Activated naive CD8-positive, alpha-beta T cell treated with anti-CD3 and anti-CD28 coated beads for 36 hours (primary cell): Measurements from ENCODE around the gene KRTAP19-4. TPM values are rescaled to one million over a fixed set of nuclear protein-coding genes. Genes with fewer than 3 reads are reported as not detected.
"Not testable (repeated sequence)": the region's sequence is repeated elsewhere in the genome, so short reads cannot be mapped to it uniquely, and the experiment has no call there.

Experiments
- DNase-seq: peaks from one replicate; pipeline ENCODE4 v3.0.0; 2021
- H3K27ac Mint-ChIP-seq: one replicate; pipeline ENCODE4 v1.8.0; 2022; ENCODE audit warnings: mild to moderate bottlenecking, moderate library complexity, mixed read lengths
- H3K27me3 Mint-ChIP-seq: one replicate; pipeline ENCODE4 v1.8.0; 2022; ENCODE audit warnings: mild to moderate bottlenecking, mixed read lengths
- H3K36me3 Mint-ChIP-seq: one replicate; pipeline ENCODE4 v1.8.0; 2021; ENCODE audit warnings: mild to moderate bottlenecking, mixed read lengths
- H3K4me1 Mint-ChIP-seq: one replicate; pipeline ENCODE4 v1.8.0; 2021; ENCODE audit warnings: mixed read lengths
- H3K4me3 Mint-ChIP-seq: one replicate; pipeline ENCODE4 v1.8.0; 2022; ENCODE audit warnings: mild to moderate bottlenecking, moderate library complexity, mixed read lengths
- H3K9me3 Mint-ChIP-seq: one replicate; pipeline ENCODE4 v1.8.0; 2022; ENCODE audit warnings: mixed read lengths
- total RNA-seq, 2 experiments: library from RNA; stranded (reverse); gene quantifications; one replicate each; pipeline ENCODE4 v1.2.3, GENCODE V29; 2021

The KRTAP19-4 gene
- total RNA-seq = not detected

DNA sequence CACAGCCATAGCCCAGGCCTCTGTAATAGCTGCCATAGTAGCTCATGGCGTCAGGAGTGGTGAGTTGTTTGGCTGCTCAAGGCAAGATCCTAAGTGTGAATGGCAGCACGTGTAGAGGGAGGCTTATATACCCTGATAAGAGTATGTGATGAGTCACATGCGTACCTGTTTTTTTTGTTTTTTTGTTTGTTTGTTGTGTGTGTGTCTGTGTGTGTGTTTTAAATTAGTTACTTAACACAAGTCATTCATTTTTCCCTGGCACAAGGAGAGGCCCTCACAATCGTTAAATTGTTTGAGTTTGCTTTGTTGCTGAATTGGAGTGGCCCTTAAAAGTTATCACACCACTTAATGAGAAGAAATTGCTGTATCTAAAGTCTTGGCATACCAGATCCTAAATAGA, at the start of gene KRTAP19-4:
KRTAP19-4 (minus strand) TSS at position 101 of the 400 bp plus-strand sequence; CDS start at position 46, 55 bp downstream.
- Mint-ChIP-seq H3K27ac (no peak within 1 kb of the TSS), H3K4me3 (no peak within 1 kb of the TSS), H3K27me3 (no peaks in the 10 kb centered on the region), H3K36me3 (no peaks in the 10 kb centered on the region), H3K4me1 (no peaks in the 10 kb centered on the region), H3K9me3 (no peaks in the 10 kb centered on the region)
- DNase-seq = no peak

DNA sequence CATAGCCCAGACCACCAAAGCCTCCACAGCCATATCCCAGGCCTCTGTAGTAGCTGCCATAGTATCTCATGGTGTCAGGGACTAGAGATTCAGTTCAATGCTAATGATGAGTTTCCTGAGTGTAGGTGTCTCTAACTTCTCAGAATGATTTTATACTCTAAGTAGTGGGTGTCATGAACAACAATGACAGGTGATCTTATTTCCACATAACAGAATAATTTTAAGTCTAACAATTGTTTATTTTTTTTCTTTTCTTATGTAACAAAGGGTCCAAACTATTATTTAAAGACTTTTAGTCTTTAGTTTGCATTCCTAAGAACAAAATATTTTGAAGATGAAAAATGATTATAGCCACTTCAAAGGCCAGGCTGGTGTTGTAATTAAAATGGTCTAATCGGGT, 44.8 kb upstream of the KRTAP19-4 start, which contains the start of gene KRTAP19-6:
KRTAP19-6 (minus strand) TSS at position 101 of the 400 bp plus-strand sequence; CDS start at position 70, 31 bp downstream.
- Mint-ChIP-seq H3K4me3 (no peak within 1 kb of the TSS), H3K27ac (no peak within 1 kb of the TSS), H3K4me1 (no peaks in the 10 kb centered on the region), H3K27me3 (no peaks in the 10 kb centered on the region), H3K9me3 (peaks cover 7% of the 10 kb centered on the region), H3K36me3 (no peaks in the 10 kb centered on the region)
- no peak for DNase-seq

- Mint-ChIP-seq H3K4me1 (no peaks in the 10 kb centered on the region), H3K9me3 (peaks cover 1% of the 10 kb centered on the region), H3K27me3 (peaks cover 12% of the 10 kb centered on the region), H3K4me3 (no peak overlapping the region), H3K27ac (no peak overlapping the region), H3K36me3 (no peaks in the 10 kb centered on the region)
- DNase-seq = no peak
Observed at GRCh38 chr21:30518876-30519275, 21.9 kb upstream of the KRTAP19-4 start.

DNA sequence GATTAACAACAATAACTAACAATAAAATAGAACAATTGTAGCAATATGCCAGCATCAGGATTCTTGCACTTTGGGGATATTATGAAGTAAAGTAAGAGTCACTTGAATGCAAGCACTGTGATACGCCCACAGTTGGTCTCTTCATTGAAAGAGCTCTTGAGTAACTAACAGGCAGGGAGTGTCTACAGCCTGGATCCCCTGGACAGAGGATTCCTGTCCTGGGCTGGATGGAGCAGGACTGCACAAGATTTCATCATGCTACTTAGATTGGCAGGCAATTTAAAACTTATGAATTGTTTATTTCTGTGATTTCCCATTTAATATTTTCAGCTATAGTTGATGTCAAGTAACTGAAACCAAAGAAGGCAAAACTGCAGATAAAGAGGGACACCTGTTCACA, 18.7 kb upstream of the KRTAP19-4 start:
- no peaks in the 10 kb centered on the region for H3K36me3 Mint-ChIP-seq
- H3K4me1 Mint-ChIP-seq = no peaks in the 10 kb centered on the region
- peaks cover 1% of the 10 kb centered on the region for H3K9me3 Mint-ChIP-seq
- DNase-seq = no peak
- no peak overlapping the region for H3K4me3 Mint-ChIP-seq
- no peak overlapping the region for H3K27ac Mint-ChIP-seq
- peaks cover 12% of the 10 kb centered on the region for H3K27me3 Mint-ChIP-seq

- peaks cover 16% of the 10 kb centered on the region for H3K27me3 Mint-ChIP-seq
- H3K4me3 Mint-ChIP-seq, H3K27ac Mint-ChIP-seq, H3K4me1 Mint-ChIP-seq, H3K36me3 Mint-ChIP-seq, H3K9me3 Mint-ChIP-seq, DNase-seq: not testable (repeated sequence)
Observed at GRCh38 chr21:30505621-30506205, 8.7 kb upstream of the KRTAP19-4 start.

- Mint-ChIP-seq H3K4me3 (no peak within 1 kb of the TSS), H3K36me3 (no peaks in the 10 kb centered on the region), H3K27me3 (peaks cover 9% of the 10 kb centered on the region), H3K9me3 (no peaks in the 10 kb centered on the region), H3K4me1 (no peaks in the 10 kb centered on the region), H3K27ac (no peak within 1 kb of the TSS)
- no peak for DNase-seq
Observed at GRCh38 chr21:30502041-30502440, 5.1 kb upstream of the KRTAP19-4 start, which contains the start of gene KRTAP19-5. Gene KRTAP19-5, minus strand, starts transcription at chr21:30502141. Its CDS starts 51 bp downstream, at chr21:30502090.

DNA sequence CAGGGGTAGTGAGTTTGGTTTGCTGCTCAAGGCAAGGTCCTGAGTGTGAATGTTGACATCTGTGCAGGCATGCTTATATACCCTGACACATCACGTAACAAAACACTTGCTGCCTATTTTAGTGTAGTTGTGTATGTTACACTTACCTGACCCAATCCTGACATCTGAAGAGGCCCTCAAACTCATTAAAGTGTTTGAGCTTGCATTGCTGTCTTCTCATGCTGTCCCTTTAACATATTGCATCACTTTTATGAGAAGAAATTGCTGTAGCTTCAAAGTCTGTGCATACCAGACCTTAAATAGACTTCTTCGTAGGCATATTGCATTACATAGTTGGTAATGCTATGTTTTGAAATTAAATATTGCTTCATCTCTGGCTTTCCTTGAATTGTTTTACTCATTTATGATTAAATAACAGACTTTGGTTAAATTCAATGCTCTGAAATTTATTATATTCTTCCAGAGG, 5.0 kb downstream of the KRTAP19-4 start, which contains the start of gene KRTAP19-3:
KRTAP19-3 (minus strand) TSS at position 51 of the 466 bp plus-strand sequence. CDS start 56 bp downstream, outside the sequence.
- Mint-ChIP-seq H3K4me1 (no peaks in the 10 kb centered on the region), H3K36me3 (no peaks in the 10 kb centered on the region), H3K27ac (no peak within 1 kb of the TSS)

DNA sequence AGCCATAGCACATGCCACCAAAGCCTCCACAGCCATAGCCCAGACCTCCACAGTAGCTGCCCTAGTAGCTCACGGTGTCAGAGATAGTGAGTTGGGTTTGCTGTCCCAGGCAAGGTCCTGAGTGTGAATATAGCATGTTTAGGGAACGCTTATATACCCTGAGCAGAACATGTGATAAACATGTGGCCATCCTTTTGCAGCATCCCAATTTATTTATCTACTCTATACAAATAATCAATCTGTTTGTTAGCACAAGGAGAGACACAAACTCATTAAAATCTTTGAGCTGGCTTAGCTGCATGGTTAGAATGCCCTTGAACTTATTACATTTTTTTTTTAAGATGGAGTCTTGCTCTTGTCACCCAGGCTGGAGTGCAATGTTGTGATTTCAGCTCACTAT, 9.6 kb downstream of the KRTAP19-4 start, which contains the start of gene KRTAP19-2:
KRTAP19-2 (minus strand) TSS at position 101 of the 400 bp plus-strand sequence; CDS start at position 13, 88 bp downstream.
- Mint-ChIP-seq H3K4me3 (no peak within 1 kb of the TSS), H3K36me3 (no peaks in the 10 kb centered on the region), H3K27me3 (no peaks in the 10 kb centered on the region), H3K4me1 (no peaks in the 10 kb centered on the region), H3K9me3 (peaks cover 10% of the 10 kb centered on the region), H3K27ac (no peak within 1 kb of the TSS)
- no peak for DNase-seq

More for the DNA sequence above, 5.0 kb downstream of the KRTAP19-4 start, which contains the start of gene KRTAP19-3:
- no peak within 1 kb of the TSS for H3K4me3 Mint-ChIP-seq
- no peaks in the 10 kb centered on the region for H3K27me3 Mint-ChIP-seq
- H3K9me3 Mint-ChIP-seq = peaks cover 2% of the 10 kb centered on the region
- DNase-seq = no peak

DNA sequence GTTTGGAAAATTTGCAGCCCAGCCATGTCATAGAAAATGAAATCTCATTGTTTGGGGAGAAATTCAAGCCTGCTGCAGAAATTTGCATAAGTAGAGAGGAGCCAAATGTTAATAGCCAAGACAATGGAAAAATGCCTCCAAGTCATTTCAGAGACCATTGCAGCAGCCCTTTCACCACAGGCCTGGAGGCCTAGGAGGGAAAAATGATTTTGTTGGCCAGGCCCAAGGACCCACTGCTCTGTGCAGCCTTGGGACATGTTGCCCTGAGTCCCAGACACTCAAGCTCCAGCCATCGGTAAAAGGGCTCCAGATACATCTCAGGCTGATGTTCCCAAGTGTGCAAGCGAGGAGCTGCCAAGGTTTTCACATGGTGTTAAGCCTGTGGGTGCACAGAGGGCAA, 10.8 kb downstream of the KRTAP19-4 start:
- H3K36me3 Mint-ChIP-seq = no peaks in the 10 kb centered on the region
- no peaks in the 10 kb centered on the region for H3K4me1 Mint-ChIP-seq
- H3K27ac Mint-ChIP-seq = no peak overlapping the region
- peaks cover 2% of the 10 kb centered on the region for H3K27me3 Mint-ChIP-seq
- H3K9me3 Mint-ChIP-seq = peaks cover 10% of the 10 kb centered on the region
- DNase-seq = no peak
- H3K4me3 Mint-ChIP-seq = no peak overlapping the region

DNA sequence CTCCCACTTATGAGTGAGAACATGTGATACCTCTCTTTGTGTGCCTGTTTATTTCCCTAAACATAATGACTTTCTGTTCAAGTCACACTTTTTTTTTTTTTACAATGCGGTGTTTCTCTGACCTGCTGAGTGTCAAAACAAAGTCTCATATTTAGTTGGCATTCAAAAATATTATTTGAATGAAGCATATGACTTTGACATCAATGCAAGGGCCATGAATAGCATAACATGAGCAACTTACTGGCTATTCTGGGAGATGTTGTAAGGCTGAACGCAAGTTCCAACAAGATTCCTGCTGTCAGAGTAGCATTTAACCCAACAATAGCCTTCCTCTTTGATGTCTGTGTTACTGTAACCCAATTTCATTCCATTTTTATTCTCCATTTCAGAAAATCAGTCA, 14.8 kb downstream of the KRTAP19-4 start:
- Mint-ChIP-seq H3K36me3 (no peaks in the 10 kb centered on the region), H3K27ac (no peak overlapping the region), H3K9me3 (peaks cover 10% of the 10 kb centered on the region), H3K4me1 (no peaks in the 10 kb centered on the region), H3K4me3 (no peak overlapping the region), H3K27me3 (peaks cover 6% of the 10 kb centered on the region)
- DNase-seq = no peak

DNA sequence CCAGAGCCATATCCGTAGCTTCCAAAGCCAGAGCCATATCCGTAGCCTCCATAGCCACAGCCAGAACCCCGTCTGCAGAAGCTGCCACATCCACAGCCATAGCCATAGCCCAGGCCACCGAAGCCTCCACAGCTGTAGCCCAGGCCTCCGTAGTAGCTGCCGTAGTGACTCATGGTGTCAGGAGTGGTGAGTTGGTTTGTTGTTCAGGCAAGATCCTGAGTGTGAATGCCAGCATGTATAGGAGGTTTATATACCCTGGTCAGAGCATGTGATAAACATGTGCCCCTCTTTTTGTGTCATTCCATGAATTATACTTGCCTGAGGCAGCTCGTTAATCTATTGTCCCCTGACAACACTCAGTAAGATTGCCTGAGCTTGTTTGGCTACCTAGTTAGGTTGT, 16.8 kb downstream of the KRTAP19-4 start, which contains the start of gene KRTAP19-1:
KRTAP19-1 (minus strand) TSS at position 223 of the 400 bp plus-strand sequence; CDS start at position 173, 50 bp downstream.
- H3K27ac Mint-ChIP-seq = no peak within 1 kb of the TSS
- no peak within 1 kb of the TSS for H3K4me3 Mint-ChIP-seq
- no peaks in the 10 kb centered on the region for H3K4me1 Mint-ChIP-seq
- DNase-seq = no peak
- H3K27me3 Mint-ChIP-seq = peaks cover 6% of the 10 kb centered on the region
- no peaks in the 10 kb centered on the region for H3K36me3 Mint-ChIP-seq
- H3K9me3 Mint-ChIP-seq = peaks cover 1% of the 10 kb centered on the region

GRCh38 chr21:30479259-30479658, 17.7 kb downstream of the KRTAP19-4 start:
- Mint-ChIP-seq H3K4me1 (no peaks in the 10 kb centered on the region), H3K9me3 (no peaks in the 10 kb centered on the region)

DNA sequence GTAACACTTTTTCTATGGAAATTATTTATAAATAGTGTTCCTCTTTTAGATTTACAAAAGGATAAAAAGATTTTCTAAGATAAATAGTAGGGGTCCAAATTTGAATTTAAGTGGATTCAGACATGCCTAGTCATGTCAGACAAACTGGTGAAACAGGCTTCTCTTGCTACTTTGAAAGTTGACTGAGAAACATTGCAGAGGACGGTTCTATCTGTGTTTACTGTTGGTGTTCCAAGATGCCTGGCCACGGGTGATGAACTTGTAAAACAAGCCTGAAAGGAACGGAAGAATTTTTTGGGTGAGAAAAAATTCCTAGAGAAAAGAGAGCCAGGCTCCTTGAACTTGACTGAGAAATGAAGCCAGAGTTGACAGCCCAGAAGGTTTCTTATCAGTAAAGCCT, 19.0 kb downstream of the KRTAP19-4 start:
- no peak overlapping the region for H3K4me3 Mint-ChIP-seq
- no peaks in the 10 kb centered on the region for H3K4me1 Mint-ChIP-seq
- H3K36me3 Mint-ChIP-seq = no peaks in the 10 kb centered on the region
- no peak for DNase-seq
- H3K9me3 Mint-ChIP-seq = no peaks in the 10 kb centered on the region
- H3K27me3 Mint-ChIP-seq = peaks cover 11% of the 10 kb centered on the region
- H3K27ac Mint-ChIP-seq = no peak overlapping the region

More at GRCh38 chr21:30479259-30479658, 17.7 kb downstream of the KRTAP19-4 start:
- Mint-ChIP-seq H3K4me3 (no peak overlapping the region), H3K27me3 (peaks cover 6% of the 10 kb centered on the region), H3K27ac (no peak overlapping the region), H3K36me3 (no peaks in the 10 kb centered on the region)
- DNase-seq = no peak

- Mint-ChIP-seq H3K27me3 (peaks cover 15% of the 10 kb centered on the region), H3K4me3 (no peak overlapping the region), H3K4me1 (no peaks in the 10 kb centered on the region), H3K36me3 (no peaks in the 10 kb centered on the region), H3K9me3 (no peaks in the 10 kb centered on the region), H3K27ac (no peak overlapping the region)
- DNase-seq = no peak
Observed at GRCh38 chr21:30468900-30469714, 27.9 kb downstream of the KRTAP19-4 start.

DNA sequence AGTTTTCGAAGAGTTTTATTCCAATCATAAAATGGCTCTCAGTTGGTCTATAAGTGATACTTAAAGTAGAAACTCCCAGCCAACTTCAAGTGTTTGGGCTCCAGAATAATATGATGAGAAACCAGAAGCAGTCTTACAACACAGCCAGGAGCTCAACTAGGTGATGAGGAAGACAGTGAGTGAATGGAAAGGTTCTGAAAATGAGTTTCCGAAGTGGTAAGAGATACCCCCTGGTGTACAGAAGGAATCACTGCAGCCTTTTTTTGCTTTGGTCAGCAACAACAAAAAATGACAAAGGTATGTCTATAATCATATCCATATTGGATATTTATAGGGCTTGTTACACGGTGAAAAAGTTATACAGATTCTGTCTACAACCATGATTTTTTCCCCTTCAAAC, 33.3 kb downstream of the KRTAP19-4 start:
- Mint-ChIP-seq H3K36me3 (no peaks in the 10 kb centered on the region), H3K4me3 (no peak overlapping the region), H3K27me3 (peaks cover 18% of the 10 kb centered on the region), H3K4me1 (no peaks in the 10 kb centered on the region), H3K9me3 (no peaks in the 10 kb centered on the region), H3K27ac (no peak overlapping the region)
- no peak for DNase-seq
